ENCODE results near the gene NCAPD3.

NCAPD3 gene

DNA sequence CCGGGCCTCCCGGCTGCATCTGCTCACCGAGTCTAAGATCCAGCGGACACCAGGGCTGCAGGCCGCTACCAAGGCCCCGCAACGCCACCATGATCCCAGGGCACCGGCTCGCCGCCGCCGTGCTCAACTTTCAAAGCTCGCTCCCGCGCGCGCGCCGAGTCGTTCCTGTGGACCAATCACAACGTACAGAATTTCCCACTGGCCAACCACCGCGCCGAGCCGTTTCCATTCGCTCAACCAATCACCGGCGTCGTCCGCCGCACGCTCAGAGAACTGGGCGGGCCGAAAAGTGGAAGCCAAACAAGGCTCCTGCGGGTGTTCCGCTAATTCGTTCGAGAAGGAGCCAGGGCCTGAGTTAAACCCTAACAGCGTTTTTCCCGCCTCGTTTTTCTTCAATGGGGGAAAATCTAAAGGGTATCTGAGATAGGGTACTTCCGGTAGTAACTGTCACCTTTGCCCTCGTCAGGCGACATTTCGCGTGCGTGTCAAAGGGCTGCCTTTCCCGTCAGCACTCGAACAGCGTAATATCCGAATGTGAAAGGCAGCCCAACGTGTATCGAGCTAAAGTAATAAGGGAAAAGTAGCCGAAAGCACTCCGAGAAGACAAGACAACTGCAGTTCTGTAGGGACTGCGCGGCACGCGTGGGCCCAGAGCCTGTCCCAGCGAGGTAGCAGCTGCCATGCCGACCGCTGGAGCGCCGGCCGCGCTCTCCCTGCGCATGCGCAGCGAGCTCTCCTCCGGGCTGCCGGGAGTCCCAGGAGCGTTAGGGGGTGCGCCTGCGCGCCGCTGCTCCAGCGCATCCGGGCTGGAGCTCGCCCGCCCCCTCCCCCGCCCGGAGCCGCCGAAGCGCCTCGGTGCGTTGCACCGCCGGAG lies at the start of gene NCAPD3, which contains the start of gene VPS26B:
Gene NCAPD3, minus strand, starts transcription at position 132 of the 874 bp plus-strand sequence. Its CDS starts 41 bp downstream, at position 91.
Gene VPS26B, plus strand, starts transcription at position 836 of the 874 bp plus-strand sequence. CDS start 452 bp downstream, outside the sequence.
- Histone ChIP-seq H3K9me3 (ENCODE audit: severe bottlenecking) (no peaks in the 10 kb centered on the region), H3K27me3 (ENCODE audit: insufficient read depth, low read depth, severe bottlenecking) (no peaks in the 10 kb centered on the region), H3K27ac (peak within 1 kb of the TSS; percentile 95), H3K36me3 (peaks cover 44% of the 10 kb centered on the region), H3K4me3 (ENCODE audit: low read depth, low read length) (peak within 1 kb of the TSS; percentile 90)
- peak; percentile 97 for DNase-seq
- TF ChIP-seq CTCF (IDR thresholded peaks at IDR 0.05; ENCODE audit: low read depth, low read length): no peak

DNA sequence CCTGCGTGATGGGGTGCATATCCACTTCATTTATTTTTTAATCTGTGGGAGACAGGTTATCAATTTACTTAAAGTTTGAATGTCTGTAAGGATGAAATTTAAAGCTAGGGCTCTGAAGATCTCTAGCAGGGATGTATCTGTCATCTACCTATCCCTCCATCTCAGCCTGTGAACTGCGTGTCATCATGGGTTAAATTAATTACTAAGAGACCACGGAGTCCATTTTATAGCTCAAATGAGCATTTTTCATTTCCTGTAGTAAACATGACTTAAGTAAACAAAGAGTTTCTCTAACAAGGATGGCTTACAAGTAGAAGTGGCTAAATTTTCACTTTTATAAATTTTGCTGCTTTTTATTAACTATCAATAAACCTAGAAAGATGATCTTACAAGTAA lies 49.5 kb upstream of the NCAPD3 start:
- H3K27me3 ChIP-seq (ENCODE audit: insufficient read depth, low read depth, severe bottlenecking): no peaks in the 10 kb centered on the region
- no peaks in the 10 kb centered on the region for H3K36me3 ChIP-seq
- H3K27ac ChIP-seq: no peak overlapping the region
- no peak for TF ChIP-seq CTCF (IDR thresholded peaks at IDR 0.05; ENCODE audit: low read depth, low read length)
- DNase-seq: no peak
- no peaks in the 10 kb centered on the region for H3K9me3 ChIP-seq (ENCODE audit: severe bottlenecking)
- no peak overlapping the region for H3K4me3 ChIP-seq (ENCODE audit: low read depth, low read length)

- Histone ChIP-seq H3K9me3 (ENCODE audit: severe bottlenecking) (no peaks in the 10 kb centered on the region), H3K4me3 (ENCODE audit: low read depth, low read length) (no peak overlapping the region), H3K27me3 (ENCODE audit: insufficient read depth, low read depth, severe bottlenecking) (no peaks in the 10 kb centered on the region), H3K36me3 (no peaks in the 10 kb centered on the region), H3K27ac (no peak overlapping the region)
- no peak for TF ChIP-seq CTCF (IDR thresholded peaks at IDR 0.05; ENCODE audit: low read depth, low read length)
- DNase-seq: no peak
These were observed 48.9 kb upstream of the NCAPD3 start for GRCh38 chr11:134272381-134273316.

GRCh38 chr11:134271978-134272377 lies 48.2 kb upstream of the NCAPD3 start:
- no peak overlapping the region for H3K27ac ChIP-seq
- no peak for TF ChIP-seq CTCF (IDR thresholded peaks at IDR 0.05; ENCODE audit: low read depth, low read length)
- no peak for DNase-seq

DNA sequence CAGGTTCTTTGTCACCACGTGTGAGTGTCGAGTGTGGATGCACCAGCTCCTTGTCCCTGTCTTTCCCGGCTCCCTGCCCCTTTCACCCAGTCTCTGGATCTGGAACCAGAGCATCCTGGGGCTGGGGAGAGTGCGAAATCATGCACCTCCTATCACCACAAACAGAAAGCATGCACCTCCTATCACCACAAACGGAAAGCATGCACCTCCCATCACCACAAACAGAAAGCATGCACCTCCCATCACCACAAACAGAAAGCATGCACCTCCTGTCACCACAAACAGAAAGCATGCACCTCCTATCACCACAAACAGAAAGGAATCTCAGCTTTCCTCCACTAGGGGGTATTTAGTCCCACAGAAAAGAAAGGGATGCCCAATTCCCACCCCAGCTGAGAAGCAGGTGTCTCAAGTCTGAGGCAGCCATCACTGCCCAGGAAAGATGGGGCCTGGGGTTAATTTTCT lies 46.5 kb upstream of the NCAPD3 start:
- TF ChIP-seq CTCF (IDR thresholded peaks at IDR 0.05; ENCODE audit: low read depth, low read length): peak; percentile 65
- H3K27ac ChIP-seq: no peak overlapping the region
- no peaks in the 10 kb centered on the region for H3K36me3 ChIP-seq
- no peaks in the 10 kb centered on the region for H3K9me3 ChIP-seq (ENCODE audit: severe bottlenecking)
- H3K27me3 ChIP-seq (ENCODE audit: insufficient read depth, low read depth, severe bottlenecking): no peaks in the 10 kb centered on the region
- peak; percentile 17 for DNase-seq
- H3K4me3 ChIP-seq (ENCODE audit: low read depth, low read length): no peak overlapping the region

More at GRCh38 chr11:134271978-134272377, 48.2 kb upstream of the NCAPD3 start:
- no peaks in the 10 kb centered on the region for H3K27me3 ChIP-seq (ENCODE audit: insufficient read depth, low read depth, severe bottlenecking)
- no peak overlapping the region for H3K4me3 ChIP-seq (ENCODE audit: low read depth, low read length)
- no peaks in the 10 kb centered on the region for H3K36me3 ChIP-seq
- no peaks in the 10 kb centered on the region for H3K9me3 ChIP-seq (ENCODE audit: severe bottlenecking)

Data from WERI-Rb-1 (cell line).